Heart right ventricle (tissue), 16 donors: ENCODE data around the gene DYNC1LI1. TPM values are rescaled to one million over a fixed set of nuclear protein-coding genes. Genes with fewer than 3 reads are reported as not detected.

ENCODE experiments used
- ATAC-seq, 8 donors: fragments of 200-7000 bp; cut with Tn5 transposase; one replicate each; pipeline ENCODE4 v1.9.1; 2020; ENCODE audit warnings: mild to moderate bottlenecking in 8 of 8, moderate library complexity in 8 of 8, moderate number of reproducible peaks in 1 of 8
- DNase-seq, 2 donors: peaks; one replicate each; pipeline ENCODE4 v3.0.0-alpha.2; 2020
- H3K27ac ChIP-seq, 10 donors: fragments of 200-600 bp; sonication (generic) in 2 of 10; one replicate each; pipeline versions ENCODE4 v1.5.0 to v1.8.0; 2020 to 2022; ENCODE audit warnings: mild to moderate bottlenecking in 3 of 10
- H3K27me3 ChIP-seq, 7 donors: fragments of 200-600 bp; one replicate each; pipeline ENCODE4 v1.8.0; 2021 to 2022; ENCODE audit warnings: mild to moderate bottlenecking in 2 of 7
- H3K36me3 ChIP-seq, 9 donors: fragments of 200-600 bp; sonication (generic) in 1 of 9; one replicate each; pipeline versions ENCODE4 v1.5.0 to v1.8.0; 2020 to 2022; ENCODE audit warnings: mild to moderate bottlenecking in 2 of 9
- H3K4me1 ChIP-seq, 9 donors: fragments of 200-600 bp; sonication (generic) in 1 of 9; one replicate each; pipeline versions ENCODE4 v1.5.0 to v1.8.0; 2020 to 2022; ENCODE audit warnings: mild to moderate bottlenecking in 4 of 9
- H3K4me3 ChIP-seq, 10 donors: fragments of 200-600 bp; sonication (generic) in 2 of 10; one replicate each; pipeline versions ENCODE4 v1.5.0 to v1.8.0; 2020 to 2022; ENCODE audit warnings: mild to moderate bottlenecking in 7 of 10, moderate library complexity in 2 of 10
- H3K9me3 ChIP-seq, 11 donors: fragments of 200-600 bp in 10 of 11; sonication (generic) in 2 of 11; one replicate each; pipeline versions ENCODE4 v1.5.0 to v1.8.0; 2013 to 2022; ENCODE audit warnings: mild to moderate bottlenecking in 2 of 11, control low read depth in 1 of 11, moderate library complexity in 1 of 11
- CTCF ChIP-seq, 9 donors: fragments of 200-600 bp; sonication (generic) in 2 of 9; IDR thresholded peaks; one replicate each; pipeline versions ENCODE4 v1.5.0 to v1.8.0; 2021 to 2022; ENCODE audit warnings: antibody characterized with exemption in 9 of 9, mild to moderate bottlenecking in 5 of 9, moderate library complexity in 1 of 9
- WGBS, 2 donors: extraction: QIAGEN DNeasy Blood & Tissue Kit; methylation state at CpG; one replicate each; pipeline ENCODE4 v1.1.7; 2013; ENCODE audit warnings: inconsistent platforms in 1 of 2; 5-methylcytosine and 5-hydroxymethylcytosine counted together
- intact Hi-C, 10 donors: fragments of 100-400 bp; cut with DNase I; formaldehyde crosslinking; loops; one replicate each; pipeline versions ENCODE4 v1.11.1 to v1.14.2; 2022
- polyA plus RNA-seq, 2 donors: library from polyadenylated mRNA; stranded (reverse); fragments of 200-250 nt; gene quantifications; one replicate each; pipeline ENCODE4 v1.2.3, GENCODE V29; 2013
- total RNA-seq, 10 donors: library from RNA; stranded (reverse); fragmentation: NEBNext Ultra II Directional in 3 of 10; extraction: Animal tissue kit (Norgen Biotek cat#: 25700) in 3 of 10; gene quantifications; one replicate each; pipeline versions ENCODE4 v1.2.1 to v1.2.4, GENCODE V29; 2021 to 2023
- donor health status: Arrhythmogenic right ventricular cardiomyopathy.
- donor health status: ischemic (EF 13 %, LVEDD 7.1; RV severe dilation, severe dysfunction).
- donor health status: healthy with polysubstance abuse.
- donor health status: DM: no; HTN: yes; CAD: no.
- donor health status: DM: no; HTN: no; CAD: no.
- donor health status: ischemic (EF 25% LVEDD 6.9; RV normal size, moderate dysfunction).
- donor health status: ischemic (EF 25% LVEDD 5.7; RV mildly dilated, moderate dysfunction).
- donor health status: healthy.
- donor health status: DM: yes; HTN: yes; CAD: no.
- donor health status: Ischemic cardiomyopathy.
- donor health status: ischemic (EF 35%, LVEDD 5.7; RV mildly dilated, moderate dysfunction).
- donor health status: nonischemic (EF 11% LVEDD 7.7; RV severe dilation, severe dysfunction).
- donor health status: DM: yes; HTN: yes; CAD: no.
- donor health status: PGD.
- donor health status: ischemic (EF 29% LVEDD 5.4; RV normal size, mild dysfunction).
- donor health status: nonischemic (EF 23%, LVEDD 6.1; RV moderate dilation, normal function).

Gene DYNC1LI1
- total and polyA plus RNA-seq, 12 donors: 23.4 to 69.9 (median 52.4) TPM

DNA sequence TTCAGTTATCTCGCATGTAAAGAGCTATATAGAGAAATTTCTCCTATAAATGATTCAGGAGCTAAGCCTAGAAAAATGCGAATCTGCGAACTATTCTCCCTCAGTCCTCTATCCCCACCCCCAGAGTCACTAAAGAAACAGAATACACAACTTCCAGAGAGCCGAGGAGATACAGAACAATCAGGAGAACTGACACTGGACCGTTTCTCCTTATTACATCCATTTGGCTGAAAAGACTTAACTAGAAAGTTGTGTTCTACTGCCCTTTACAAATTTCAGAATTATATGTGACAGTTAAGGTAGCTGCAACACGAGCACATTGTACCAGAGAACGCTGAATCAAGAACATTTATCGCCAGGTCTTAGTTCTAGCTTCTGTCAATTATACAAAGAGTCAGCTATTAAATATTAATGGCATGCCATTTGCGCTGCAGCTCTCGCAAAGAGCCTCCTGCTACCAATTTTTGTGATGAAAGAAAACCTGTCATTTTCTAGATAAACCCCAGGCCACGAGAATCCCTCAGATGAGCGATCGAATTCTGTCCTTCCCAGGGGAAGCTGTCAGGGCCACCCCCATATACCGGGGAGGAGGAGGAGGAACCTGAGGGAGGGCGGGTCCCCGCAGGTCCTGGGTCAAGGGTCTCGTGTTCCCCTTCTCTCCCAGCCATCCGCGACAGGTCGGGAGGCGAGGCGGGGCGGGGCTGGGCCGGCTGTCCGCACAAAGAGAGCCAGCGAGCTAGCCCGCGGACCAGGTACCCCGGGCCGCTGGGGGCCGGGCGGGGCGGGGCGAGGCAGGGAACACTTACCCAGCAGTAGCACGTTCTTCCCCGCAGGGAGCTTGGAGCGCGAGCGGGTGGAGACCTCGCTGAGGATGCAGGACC lies 878 bp downstream of the DYNC1LI1 start:
- peak overlapping the region; percentile 77 to 98 (median 94) for H3K4me3 ChIP-seq
- H3K4me1 ChIP-seq: peaks cover 0 to 55% (median 34%) of the 10 kb centered on the region in 9 donors
- H3K27ac ChIP-seq: peak overlapping the region; percentile 97 to 100 (median 99)
- WGBS, 2 donors: 1% methylated on average over 30 to 40 of the region's 40 CpGs
- intact Hi-C loops: loop anchor here in 5 of 10 donors (5.0 to 10.0 kb wide), 4 partner anchors 55 to 95 kb away; partner anchors contain the start of gene CMTM6 (in 3 of the 5)
- H3K27me3 ChIP-seq: no peaks in the 10 kb centered on the region
- peak; percentile 44 to 68 for DNase-seq
- peaks cover 0 to 14% (median 0%) of the 10 kb centered on the region in 9 donors for H3K36me3 ChIP-seq
- H3K9me3 ChIP-seq: no peaks in the 10 kb centered on the region
- TF ChIP-seq CTCF (IDR thresholded peaks at IDR 0.05): no peak
- peak; percentile 27 to 66 (median 40) for ATAC-seq

GRCh38 chr3:32568953-32569352 lies 1.7 kb downstream of the DYNC1LI1 start:
- Histone ChIP-seq H3K36me3 (peaks cover 0 to 14% (median 0%) of the 10 kb centered on the region in 9 donors), H3K27ac (peak overlapping the region in 4 of 10 donors; percentile 97 to 100 (median 99)), H3K9me3 (no peaks in the 10 kb centered on the region), H3K4me1 (peaks cover 0 to 62% (median 34%) of the 10 kb centered on the region in 9 donors), H3K27me3 (no peaks in the 10 kb centered on the region), H3K4me3 (peak overlapping the region; percentile 77 to 98 (median 94))
- no peak for ATAC-seq
- 68 to 76% methylated on average over 2 of the region's 2 CpGs for WGBS, 2 donors
- no peak for DNase-seq
- intact Hi-C loops: loop anchor here in 1 of 10 donors (5.0 kb wide), 1 partner anchor 57 kb away; no protein-coding TSS in a partner anchor
- no peak for TF ChIP-seq CTCF (IDR thresholded peaks at IDR 0.05)

- WGBS, 2 donors: 98 to 100% methylated on average over 1 of the region's 1 CpG
- Histone ChIP-seq H3K4me1 (peaks cover 0 to 65% (median 22%) of the 10 kb centered on the region in 9 donors), H3K4me3 (no peak overlapping the region), H3K27ac (no peak overlapping the region), H3K27me3 (no peaks in the 10 kb centered on the region), H3K36me3 (peaks cover 0 to 21% (median 0%) of the 10 kb centered on the region in 9 donors), H3K9me3 (no peaks in the 10 kb centered on the region)
- DNase-seq: no peak
- no peak for ATAC-seq
- TF ChIP-seq CTCF (IDR thresholded peaks at IDR 0.05): no peak
- intact Hi-C loops: no loop called here
Observed at GRCh38 chr3:32564195-32564594, 6.5 kb downstream of the DYNC1LI1 start.

GRCh38 chr3:32562640-32563039 lies 8.0 kb downstream of the DYNC1LI1 start:
- no peak for TF ChIP-seq CTCF (IDR thresholded peaks at IDR 0.05)
- intact Hi-C loops: no loop called here
- H3K27ac ChIP-seq: no peak overlapping the region
- no peaks in the 10 kb centered on the region for H3K27me3 ChIP-seq
- no peak for ATAC-seq
- no peak overlapping the region for H3K4me3 ChIP-seq
- peaks cover 0 to 49% (median 13%) of the 10 kb centered on the region in 9 donors for H3K4me1 ChIP-seq
- H3K36me3 ChIP-seq: peaks cover 0 to 22% (median 0%) of the 10 kb centered on the region in 9 donors
- no peaks in the 10 kb centered on the region for H3K9me3 ChIP-seq
- DNase-seq: no peak
- 89 to 97% methylated on average over 7 of the region's 7 CpGs for WGBS, 2 donors
